A673 (cell line): ENCODE measurements around the gene ZNF831. TPM values are rescaled to one million over a fixed set of nuclear protein-coding genes. Genes with fewer than 3 reads are reported as not detected.

Experiments
- BruUV-seq: library from RNA; stranded (reverse); fragments of 400-500 nt; replicated peaks from 2 replicates; lab custom pipeline; 2021; lab: Mats Ljungman, UMichigan
- CTCF ChIA-PET: fragments of 300-600 bp; sonication (Branson Sonifier 250); formaldehyde crosslinking; loops from one replicate; lab custom pipeline; 2022; ENCODE audit warnings: antibody characterized with exemption; lab: Charles Lee
- POLR2A ChIA-PET: fragments of 300-600 bp; sonication (Branson Sonifier 250); formaldehyde crosslinking; loops from one replicate; lab custom pipeline; 2022; ENCODE audit warnings: antibody characterized with exemption; ENCODE audit not compliant: low non-redundant PET; lab: Charles Lee
- DNase-seq: peaks from one replicate; pipeline ENCODE4 v3.0.0-alpha.2; 2015; ENCODE audit warnings: low spot score
- H3K27ac ChIP-seq: fragments of 200-600 bp; sonication (generic); 2 replicates; pipeline ENCODE4 v1.5.1; 2016; ENCODE audit warnings: mixed run types, low read depth, mild to moderate bottlenecking, mixed read lengths, antibody characterized with exemption, low read length; ENCODE audit not compliant: poor library complexity, severe bottlenecking
- H3K27me3 ChIP-seq: fragments of 200-600 bp; sonication (generic); replicated peaks from 2 replicates; pipeline ENCODE4 v1.6.1; 2017; ENCODE audit warnings: mixed run types, low read depth, mild to moderate bottlenecking, mixed read lengths, antibody characterized with exemption, low read length; ENCODE audit not compliant: insufficient read depth, poor library complexity
- H3K36me3 ChIP-seq: fragments of 200-600 bp; sonication (generic); 2 replicates; pipeline ENCODE4 v1.6.1; 2016; ENCODE audit warnings: mixed run types, mild to moderate bottlenecking, mixed read lengths, antibody characterized with exemption, low read length; ENCODE audit not compliant: insufficient read depth, poor library complexity, severe bottlenecking
- H3K4me1 ChIP-seq: fragments of 200-600 bp; sonication (generic); 2 replicates; pipeline ENCODE4 v1.6.1; 2017; ENCODE audit warnings: mixed run types, mild to moderate bottlenecking, mixed read lengths, antibody characterized with exemption, low read length; ENCODE audit not compliant: insufficient read depth, poor library complexity, severe bottlenecking
- H3K4me3 ChIP-seq: fragments of 200-600 bp; sonication (generic); 2 replicates; pipeline ENCODE4 v1.5.1; 2016; ENCODE audit warnings: low read depth, mixed run types, mild to moderate bottlenecking, mixed read lengths, low read length; ENCODE audit not compliant: poor library complexity, severe bottlenecking
- H3K9me3 ChIP-seq: fragments of 200-600 bp; sonication (generic); 2 replicates; pipeline ENCODE4 v1.6.1; 2016; ENCODE audit warnings: mixed run types, low read depth, mild to moderate bottlenecking, mixed read lengths, antibody characterized with exemption, low read length; ENCODE audit not compliant: poor library complexity, severe bottlenecking
- CTCF ChIP-seq: fragments of 300-800, 200-600 bp; sonication (generic); conservative IDR thresholded peaks from 2 replicates; pipeline ENCODE4 v1.5.1; 2017; ENCODE audit warnings: low read depth, mild to moderate bottlenecking, antibody characterized with exemption, low read length, moderate library complexity, mixed read lengths
- EZH2 ChIP-seq: fragments of 200-600 bp; sonication (generic); IDR thresholded peaks from 2 replicates; pipeline ENCODE4 v1.6.1; 2017; ENCODE audit warnings: borderline replicate concordance, low read depth, mild to moderate bottlenecking, mixed read lengths, antibody characterized with exemption, low read length; ENCODE audit not compliant: poor library complexity, severe bottlenecking
- intact Hi-C: fragments of 100-400 bp; cut with micrococcal nuclease; formaldehyde crosslinking; loops from one replicate; pipeline ENCODE4 v1.10.0; 2022; ENCODE audit not compliant: unreplicated experiment
- total RNA-seq: library from RNA; stranded (reverse); gene quantifications from 2 replicates; pipeline ENCODE4 v1.2.3, GENCODE V29; 2021

ZNF831 gene
- total RNA-seq, 1 experiment from 2014 or later = not detected

GRCh38 chr20:59291740-59292383 lies 128.2 kb downstream of the ZNF831 start:
- ChIA-PET POLR2A (no interaction called here), CTCF (no interaction called here)
- Histone ChIP-seq H3K27me3 (peaks cover 60% of the 10 kb centered on the region), H3K4me1 (no peaks in the 10 kb centered on the region), H3K4me3 (no peak overlapping the region), H3K9me3 (no peaks in the 10 kb centered on the region), H3K36me3 (no peaks in the 10 kb centered on the region), H3K27ac (no peak overlapping the region)
- BruUV-seq = no TSS peak
- intact Hi-C loops = no loop called here
- TF ChIP-seq CTCF (no peak), EZH2 (no peak)
- DNase-seq = no peak

DNA sequence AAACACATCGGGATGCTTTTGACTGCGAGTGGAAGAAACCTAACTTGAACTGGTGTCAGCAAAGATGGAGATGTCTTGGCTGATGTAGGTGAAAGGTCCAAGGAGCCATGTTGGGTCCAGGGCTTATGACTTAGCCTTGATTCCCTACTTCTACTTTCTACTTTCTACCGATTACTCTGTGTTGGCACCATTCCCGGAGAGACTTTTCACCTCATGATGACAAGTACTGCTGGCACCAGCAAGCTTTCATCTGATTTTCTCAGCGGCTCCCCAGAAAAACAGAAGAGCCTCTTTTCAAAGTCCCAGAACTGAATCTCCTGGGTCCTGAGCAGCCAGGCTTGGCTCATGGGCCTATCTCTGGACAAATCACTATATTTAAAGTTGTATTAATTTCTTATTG lies 131.9 kb downstream of the ZNF831 start:
- Histone ChIP-seq H3K9me3 (no peaks in the 10 kb centered on the region), H3K27ac (no peak overlapping the region), H3K36me3 (no peaks in the 10 kb centered on the region), H3K27me3 (peaks cover 89% of the 10 kb centered on the region), H3K4me3 (no peak overlapping the region), H3K4me1 (no peaks in the 10 kb centered on the region)
- CTCF ChIA-PET = no interaction called here
- intact Hi-C loops = no loop called here
- BruUV-seq = no TSS peak
- TF ChIP-seq EZH2 = no peak
- no peak for TF ChIP-seq CTCF
- no peak for DNase-seq
- POLR2A ChIA-PET = no interaction called here

- no peaks in the 10 kb centered on the region for H3K4me1 ChIP-seq
- ChIA-PET POLR2A (no interaction called here), CTCF (no interaction called here)
- H3K27ac ChIP-seq = no peak overlapping the region
- no peaks in the 10 kb centered on the region for H3K9me3 ChIP-seq
- TF ChIP-seq CTCF (no peak), EZH2 (no peak)
- DNase-seq = no peak
- no peaks in the 10 kb centered on the region for H3K36me3 ChIP-seq
- peaks cover 97% of the 10 kb centered on the region for H3K27me3 ChIP-seq
- no peak overlapping the region for H3K4me3 ChIP-seq
- no TSS peak for BruUV-seq
- intact Hi-C loops = no loop called here
Observed at GRCh38 chr20:59297686-59298085, 134.1 kb downstream of the ZNF831 start.
